ENCODE data around the gene TRIM44. TPM values are rescaled to one million over a fixed set of nuclear protein-coding genes. Genes with fewer than 3 reads are reported as not detected.

Gene TRIM44
- total RNA-seq, 6 experiments from 2014 or later: 13.9 to 37.1 (median 31.9) TPM

GRCh38 chr11:35619855-35620640 lies 42.5 kb upstream of the TRIM44 start:
- 7% methylated on average over 23 of the region's 33 CpGs for WGBS (ENCODE audit: insufficient coverage, low coverage, low lambda C conversion rate, missing lambda C conversion rate)
- Histone ChIP-seq H3K36me3 (no peaks in the 10 kb centered on the region), H3K4me3 (peak overlapping the region; percentile 39 to 60 (median 45)), H3K9me3 (no peaks in the 10 kb centered on the region), H3K27ac (peak overlapping the region in 1 of 3 donors; percentile 3), H3K4me1 (peaks cover 0 to 22% (median 4%) of the 10 kb centered on the region in 4 donors), H3K27me3 (peaks cover 0 to 5% of the 10 kb centered on the region in 2 donors)
- DNase-seq (peak in 1 of 3 donors; percentile 19), ATAC-seq (peak in 3 of 4 donors; percentile 3 to 13 (median 8))
- intact Hi-C loops (cut with DNase I): loop anchor here (5.0 to 10.0 kb wide), 5 partner anchors 195 to 645 kb away; no protein-coding TSS in a partner anchor
- TF ChIP-seq POLR2A (IDR thresholded peaks at IDR 0.05) (no peak), CTCF (IDR thresholded peaks at IDR 0.05) (no peak)

- intact Hi-C loops (cut with DNase I): no loop called here
- no peaks in the 10 kb centered on the region for H3K36me3 ChIP-seq
- TF ChIP-seq POLR2A (IDR thresholded peaks at IDR 0.05): no peak
- no peak for TF ChIP-seq CTCF (IDR thresholded peaks at IDR 0.05)
- peaks cover 0 to 5% of the 10 kb centered on the region in 2 donors for H3K27me3 ChIP-seq
- ATAC-seq (no peak), DNase-seq (no peak)
- WGBS (ENCODE audit: insufficient coverage, low coverage, low lambda C conversion rate, missing lambda C conversion rate): 49% methylated on average over 2 of the region's 2 CpGs
- H3K4me3 ChIP-seq: no peak overlapping the region
- no peak overlapping the region for H3K27ac ChIP-seq
- no peaks in the 10 kb centered on the region for H3K9me3 ChIP-seq
- peaks cover 0 to 22% (median 4%) of the 10 kb centered on the region in 4 donors for H3K4me1 ChIP-seq
Measured at GRCh38 chr11:35620795-35621194, 41.8 kb upstream of the TRIM44 start.

GRCh38 chr11:35621620-35622019 lies 41.0 kb upstream of the TRIM44 start:
- TF ChIP-seq CTCF (IDR thresholded peaks at IDR 0.05) (no peak), POLR2A (IDR thresholded peaks at IDR 0.05) (no peak)

GRCh38 chr11:35622070-35622469 lies 40.5 kb upstream of the TRIM44 start:
- peaks cover 0 to 5% of the 10 kb centered on the region in 2 donors for H3K27me3 ChIP-seq
- no peaks in the 10 kb centered on the region for H3K9me3 ChIP-seq
- DNase-seq (no peak), ATAC-seq (no peak)
- 51% methylated on average over 3 of the region's 3 CpGs for WGBS (ENCODE audit: insufficient coverage, low coverage, low lambda C conversion rate, missing lambda C conversion rate)
- no peak overlapping the region for H3K27ac ChIP-seq
- TF ChIP-seq CTCF (IDR thresholded peaks at IDR 0.05) (no peak), POLR2A (IDR thresholded peaks at IDR 0.05) (no peak)
- no peaks in the 10 kb centered on the region for H3K36me3 ChIP-seq
- H3K4me3 ChIP-seq: no peak overlapping the region
- H3K4me1 ChIP-seq: peaks cover 0 to 20% (median 4%) of the 10 kb centered on the region in 4 donors
- intact Hi-C loops (cut with DNase I): no loop called here

More at GRCh38 chr11:35621620-35622019, 41.0 kb upstream of the TRIM44 start:
- H3K27me3 ChIP-seq: peaks cover 0 to 5% of the 10 kb centered on the region in 2 donors
- no peaks in the 10 kb centered on the region for H3K36me3 ChIP-seq
- H3K9me3 ChIP-seq: no peaks in the 10 kb centered on the region
- no peak overlapping the region for H3K27ac ChIP-seq
- peaks cover 0 to 20% (median 4%) of the 10 kb centered on the region in 4 donors for H3K4me1 ChIP-seq
- no peak for ATAC-seq
- no peak for DNase-seq
- intact Hi-C loops (cut with DNase I): no loop called here
- 60% methylated on average over 2 of the region's 2 CpGs for WGBS (ENCODE audit: insufficient coverage, low coverage, low lambda C conversion rate, missing lambda C conversion rate)
- H3K4me3 ChIP-seq: no peak overlapping the region

Data from right lobe of liver (tissue), 6 donors.